ENCODE measurements around the gene ZBTB47.

Gene ZBTB47

DNA sequence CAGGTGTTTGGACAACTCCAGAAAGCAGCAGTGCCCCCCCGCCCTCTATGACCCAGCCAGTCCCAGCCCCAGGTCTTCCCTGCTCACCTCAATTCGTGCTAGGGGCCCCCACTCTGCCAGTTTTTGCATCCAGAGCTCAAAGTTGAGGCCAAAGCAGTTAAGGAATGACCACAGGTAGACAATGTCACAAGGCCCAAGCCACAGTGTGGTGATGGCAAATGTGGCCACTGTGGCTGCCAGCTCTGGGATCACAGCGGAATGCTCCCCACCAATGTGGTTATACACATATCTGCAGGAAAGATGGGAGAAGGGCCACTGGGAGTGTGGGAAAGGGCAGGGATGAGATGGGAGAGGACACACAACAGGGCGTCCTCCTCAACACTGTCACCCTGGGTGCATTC is 40.0 kb downstream of the ZBTB47 start:
- Histone ChIP-seq H3K4me2 (no peak overlapping the region), H3K4me3 (IDR thresholded peaks at IDR 0.05; ENCODE audit: insufficient read depth, low read depth, low read length) (no peak overlapping the region), H3K27me3 (ENCODE audit: insufficient read depth, low read depth) (no peaks in the 10 kb centered on the region), H3K27ac (no peak overlapping the region), H2AFZ (ENCODE audit: low read depth) (no peak overlapping the region), H3K4me1 (ENCODE audit: low read depth, poor library complexity, severe bottlenecking) (peaks cover 5% of the 10 kb centered on the region), H3K36me3 (ENCODE audit: insufficient read depth) (no peaks in the 10 kb centered on the region), H3K9ac (no peak overlapping the region), H3K79me2 (ENCODE audit: insufficient read depth, low read depth) (no peaks in the 10 kb centered on the region), H4K20me1 (ENCODE audit: insufficient read depth) (no peaks in the 10 kb centered on the region)
- TF ChIP-seq CTCF (conservative IDR thresholded peaks at IDR 0.05; ENCODE audit: low read depth, low read length) = no peak

- Histone ChIP-seq H2AFZ (ENCODE audit: low read depth) (no peak overlapping the region), H3K9ac (no peak overlapping the region), H4K20me1 (ENCODE audit: insufficient read depth) (no peaks in the 10 kb centered on the region), H3K36me3 (ENCODE audit: insufficient read depth) (no peaks in the 10 kb centered on the region), H3K27ac (no peak overlapping the region), H3K4me1 (ENCODE audit: low read depth, poor library complexity, severe bottlenecking) (peaks cover 13% of the 10 kb centered on the region), H3K79me2 (ENCODE audit: insufficient read depth, low read depth) (no peaks in the 10 kb centered on the region), H3K4me3 (IDR thresholded peaks at IDR 0.05; ENCODE audit: insufficient read depth, low read depth, low read length) (no peak overlapping the region), H3K27me3 (ENCODE audit: insufficient read depth, low read depth) (no peaks in the 10 kb centered on the region), H3K4me2 (no peak overlapping the region)
- TF ChIP-seq CTCF (conservative IDR thresholded peaks at IDR 0.05; ENCODE audit: low read depth, low read length) = no peak
Measured at GRCh38 chr3:42694366-42694765, 40.9 kb downstream of the ZBTB47 start.

- Histone ChIP-seq H3K9ac (no peak overlapping the region), H4K20me1 (ENCODE audit: insufficient read depth) (no peaks in the 10 kb centered on the region), H3K36me3 (ENCODE audit: insufficient read depth) (no peaks in the 10 kb centered on the region), H3K27me3 (ENCODE audit: insufficient read depth, low read depth) (no peaks in the 10 kb centered on the region), H3K4me1 (ENCODE audit: low read depth, poor library complexity, severe bottlenecking) (peaks cover 18% of the 10 kb centered on the region), H3K4me2 (no peak overlapping the region), H3K79me2 (ENCODE audit: insufficient read depth, low read depth) (no peaks in the 10 kb centered on the region), H3K4me3 (IDR thresholded peaks at IDR 0.05; ENCODE audit: insufficient read depth, low read depth, low read length) (no peak overlapping the region), H2AFZ (ENCODE audit: low read depth) (no peak overlapping the region), H3K27ac (no peak overlapping the region)
- no peak for TF ChIP-seq CTCF (conservative IDR thresholded peaks at IDR 0.05; ENCODE audit: low read depth, low read length)
Measured at GRCh38 chr3:42696356-42697288, 43.1 kb downstream of the ZBTB47 start.

GRCh38 chr3:42697289-42698051 is 44.0 kb downstream of the ZBTB47 start:
- Histone ChIP-seq H3K27me3 (ENCODE audit: insufficient read depth, low read depth) (no peaks in the 10 kb centered on the region), H3K4me2 (no peak overlapping the region), H3K9ac (no peak overlapping the region), H3K4me3 (IDR thresholded peaks at IDR 0.05; ENCODE audit: insufficient read depth, low read depth, low read length) (no peak overlapping the region), H4K20me1 (ENCODE audit: insufficient read depth) (no peaks in the 10 kb centered on the region), H3K27ac (no peak overlapping the region), H3K79me2 (ENCODE audit: insufficient read depth, low read depth) (no peaks in the 10 kb centered on the region), H3K36me3 (ENCODE audit: insufficient read depth) (no peaks in the 10 kb centered on the region), H2AFZ (ENCODE audit: low read depth) (no peak overlapping the region), H3K4me1 (ENCODE audit: low read depth, poor library complexity, severe bottlenecking) (peaks cover 18% of the 10 kb centered on the region)
- no peak for TF ChIP-seq CTCF (conservative IDR thresholded peaks at IDR 0.05; ENCODE audit: low read depth, low read length)
